GM12874 (cell line): ENCODE data around the gene UBE2QL1.

ENCODE experiments used
- TF ChIP-seq, protein P1 (sequence below): IDR thresholded peaks from 2 replicates; pipeline ENCODE4 v1.5.1; 2011; ENCODE audit warnings: low read depth, mild to moderate bottlenecking, control low read depth, low read length, moderate library complexity; ENCODE audit not compliant: insufficient read depth

Gene UBE2QL1

GRCh38 chr5:6510973-6511372 lies 62.3 kb downstream of the UBE2QL1 start:
- TF ChIP-seq, protein P1, sequence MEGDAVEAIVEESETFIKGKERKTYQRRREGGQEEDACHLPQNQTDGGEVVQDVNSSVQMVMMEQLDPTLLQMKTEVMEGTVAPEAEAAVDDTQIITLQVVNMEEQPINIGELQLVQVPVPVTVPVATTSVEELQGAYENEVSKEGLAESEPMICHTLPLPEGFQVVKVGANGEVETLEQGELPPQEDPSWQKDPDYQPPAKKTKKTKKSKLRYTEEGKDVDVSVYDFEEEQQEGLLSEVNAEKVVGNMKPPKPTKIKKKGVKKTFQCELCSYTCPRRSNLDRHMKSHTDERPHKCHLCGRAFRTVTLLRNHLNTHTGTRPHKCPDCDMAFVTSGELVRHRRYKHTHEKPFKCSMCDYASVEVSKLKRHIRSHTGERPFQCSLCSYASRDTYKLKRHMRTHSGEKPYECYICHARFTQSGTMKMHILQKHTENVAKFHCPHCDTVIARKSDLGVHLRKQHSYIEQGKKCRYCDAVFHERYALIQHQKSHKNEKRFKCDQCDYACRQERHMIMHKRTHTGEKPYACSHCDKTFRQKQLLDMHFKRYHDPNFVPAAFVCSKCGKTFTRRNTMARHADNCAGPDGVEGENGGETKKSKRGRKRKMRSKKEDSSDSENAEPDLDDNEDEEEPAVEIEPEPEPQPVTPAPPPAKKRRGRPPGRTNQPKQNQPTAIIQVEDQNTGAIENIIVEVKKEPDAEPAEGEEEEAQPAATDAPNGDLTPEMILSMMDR, result no peak

GRCh38 chr5:6516823-6517222 lies 68.2 kb downstream of the UBE2QL1 start:
- TF ChIP-seq, protein P1, result no peak

- TF ChIP-seq, protein P1, result no peak
Measured at GRCh38 chr5:6517510-6517909, 68.9 kb downstream of the UBE2QL1 start.

GRCh38 chr5:6518298-6519057 lies 69.8 kb downstream of the UBE2QL1 start:
- TF ChIP-seq, protein P1, result no peak

GRCh38 chr5:6520201-6520600 lies 71.5 kb downstream of the UBE2QL1 start:
- TF ChIP-seq, protein P1, result no peak

DNA sequence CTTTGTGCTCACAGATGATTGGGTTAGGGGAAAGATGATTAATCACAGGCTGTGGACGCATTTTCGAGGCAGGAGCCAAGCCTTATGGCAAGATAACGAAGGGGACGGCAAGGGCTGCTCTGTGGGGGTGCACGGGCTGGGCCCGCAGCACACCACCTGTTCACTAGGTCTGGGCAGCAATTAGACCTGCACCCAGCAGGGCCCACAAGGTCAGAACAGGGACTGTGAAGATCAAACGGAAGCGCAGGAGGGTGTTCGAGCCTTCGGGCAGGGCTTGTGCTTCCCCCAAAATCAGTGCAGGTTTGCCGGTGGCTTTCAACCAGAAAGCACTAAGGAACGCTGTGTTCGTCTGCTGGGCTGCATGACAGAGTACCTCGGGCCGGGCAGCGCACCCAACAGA lies 73.7 kb downstream of the UBE2QL1 start:
- TF ChIP-seq, protein P1, result no peak

GRCh38 chr5:6522923-6523322 lies 74.3 kb downstream of the UBE2QL1 start:
- TF ChIP-seq, protein P1, result no peak
